Trophoblast cell (in vitro differentiated cells and primary cell): Measurements from ENCODE around the gene RPL39L.

Source experiments
- DNase-seq, 2 donors: peaks; one replicate each; pipeline ENCODE4 v3.0.0-alpha.2; 2016
- H2AFZ ChIP-seq: 2 replicates; pipeline ENCODE4 v1.6.1; 2013; ENCODE audit warnings: low read length, moderate library complexity, mild to moderate bottlenecking; ENCODE audit not compliant: insufficient read depth, poor library complexity
- H2AK5ac ChIP-seq: 2 replicates; pipeline ENCODE4 v1.6.1; 2013; ENCODE audit warnings: mild to moderate bottlenecking, low read length
- H2BK120ac ChIP-seq: 2 replicates; pipeline ENCODE4 v1.6.1; 2013; ENCODE audit warnings: low read length, mild to moderate bottlenecking, moderate library complexity; ENCODE audit not compliant: insufficient read depth, poor library complexity
- H2BK12ac ChIP-seq: 2 replicates; pipeline ENCODE4 v1.6.1; 2013; ENCODE audit warnings: mild to moderate bottlenecking, low read length, moderate library complexity
- H2BK5ac ChIP-seq: 2 replicates; pipeline ENCODE4 v1.6.1; 2013; ENCODE audit warnings: low read length, low read depth, moderate library complexity, mild to moderate bottlenecking; ENCODE audit not compliant: poor library complexity
- H3K14ac ChIP-seq: 2 replicates; pipeline ENCODE4 v1.6.1; 2013; ENCODE audit warnings: mild to moderate bottlenecking, low read length
- H3K18ac ChIP-seq: 2 replicates; pipeline ENCODE4 v1.6.1; 2013; ENCODE audit warnings: mild to moderate bottlenecking, low read length
- H3K23ac ChIP-seq: 2 replicates; pipeline ENCODE4 v1.6.1; 2013; ENCODE audit warnings: low read length
- H3K27ac ChIP-seq: 2 replicates; pipeline ENCODE4 v1.5.1; 2013; ENCODE audit warnings: low read depth, mild to moderate bottlenecking, inconsistent platforms, low read length, moderate library complexity
- H3K27me3 ChIP-seq: 2 replicates; pipeline ENCODE4 v1.6.1; 2013; ENCODE audit warnings: inconsistent platforms, mild to moderate bottlenecking, low read length, moderate library complexity; ENCODE audit not compliant: insufficient read depth
- H3K36me3 ChIP-seq, 2 experiments: 1 replicate in 1 of 2; 2 replicates in 1 of 2; pipeline ENCODE4 v1.6.1; 2013; ENCODE audit warnings: low read length in 2 of 2, mild to moderate bottlenecking in 2 of 2, moderate library complexity in 1 of 2; ENCODE audit not compliant: insufficient read depth in 2 of 2, control insufficient read depth in 1 of 2
- H3K4ac ChIP-seq: 2 replicates; pipeline ENCODE4 v1.6.1; 2013; ENCODE audit warnings: low read depth, mild to moderate bottlenecking, low read length, moderate library complexity
- H3K4me1 ChIP-seq, 2 experiments: 1 replicate in 1 of 2; 2 replicates in 1 of 2; pipeline ENCODE4 v1.6.1; 2013; ENCODE audit warnings: low read length in 2 of 2, mild to moderate bottlenecking in 2 of 2, moderate library complexity in 1 of 2; ENCODE audit not compliant: insufficient read depth in 2 of 2, control insufficient read depth in 1 of 2
- H3K4me2 ChIP-seq: 2 replicates; pipeline ENCODE4 v1.6.1; 2013; ENCODE audit warnings: inconsistent platforms, mild to moderate bottlenecking, low read length, moderate library complexity
- H3K4me3 ChIP-seq: 2 replicates; pipeline ENCODE4 v1.5.1; 2013; ENCODE audit warnings: mild to moderate bottlenecking, low read depth, low read length, inconsistent platforms
- H3K79me1 ChIP-seq: one replicate; pipeline ENCODE4 v1.6.1; 2013; ENCODE audit warnings: low read length
- H3K79me2 ChIP-seq: 2 replicates; pipeline ENCODE4 v1.6.1; 2013; ENCODE audit warnings: low read length, mild to moderate bottlenecking; ENCODE audit not compliant: control insufficient read depth, insufficient read depth, poor library complexity
- H3K9ac ChIP-seq: 2 replicates; pipeline ENCODE4 v1.6.1; 2013; ENCODE audit warnings: mild to moderate bottlenecking, low read length
- H3K9me3 ChIP-seq: 2 replicates; pipeline ENCODE4 v1.6.1; 2013; ENCODE audit warnings: low read depth, mild to moderate bottlenecking, control low read depth, inconsistent platforms, low read length; ENCODE audit not compliant: insufficient read depth
- H4K12ac ChIP-seq: 2 replicates; pipeline ENCODE4 v1.6.1; 2013; ENCODE audit warnings: low read depth, mild to moderate bottlenecking, low read length, moderate library complexity
- H4K8ac ChIP-seq: 2 replicates; pipeline ENCODE4 v1.6.1; 2013; ENCODE audit warnings: low read depth, mild to moderate bottlenecking, low read length, moderate library complexity
- H4K91ac ChIP-seq: one replicate; pipeline ENCODE4 v1.6.1; 2013; ENCODE audit warnings: low read depth, mild to moderate bottlenecking, low read length, moderate library complexity
- WGBS: extraction: QIAGEN DNeasy Blood & Tissue Kit; methylation state at CpG from one replicate; pipeline ENCODE4 v1.1.7; 2013; ENCODE audit warnings: missing lambda C conversion rate; ENCODE audit not compliant: insufficient read length, insufficient coverage; ENCODE audit errors: extremely low coverage; 5-methylcytosine and 5-hydroxymethylcytosine counted together

Gene RPL39L

DNA sequence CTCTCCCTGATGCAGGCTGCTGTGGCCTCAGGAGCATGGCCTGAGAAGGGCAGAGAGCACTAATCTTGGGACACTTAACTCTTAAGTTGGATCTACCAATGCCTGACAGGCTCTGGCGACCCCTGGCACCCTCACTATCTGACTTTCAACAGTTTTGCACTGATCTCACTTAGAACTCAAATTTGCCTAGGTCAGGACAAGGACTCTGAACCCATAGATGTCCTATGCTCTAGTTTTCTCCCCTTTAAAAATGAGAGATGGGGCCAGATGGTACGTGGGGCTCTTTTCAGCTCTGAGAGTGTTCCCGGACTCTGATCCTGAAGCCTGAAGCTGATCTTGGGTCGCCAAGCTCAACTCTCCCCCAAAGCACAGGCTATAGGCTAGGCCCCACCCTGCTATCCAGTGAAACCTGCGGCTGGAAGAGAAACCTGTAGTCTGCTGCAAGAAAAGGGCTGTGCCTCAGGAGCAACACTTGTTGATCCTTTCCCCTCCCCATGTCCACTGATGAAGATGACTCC, 65.7 kb downstream of the RPL39L start:
- Histone ChIP-seq H4K12ac (no peak overlapping the region), H3K27me3 (no peaks in the 10 kb centered on the region), H2AFZ (no peak overlapping the region), H4K8ac (no peak overlapping the region), H3K79me2 (no peaks in the 10 kb centered on the region), H3K9me3 (no peaks in the 10 kb centered on the region), H3K27ac (no peak overlapping the region), H3K4me3 (peak overlapping the region; percentile 13), H3K18ac (no peak overlapping the region), H2BK12ac (no peak overlapping the region), H4K91ac (no peak overlapping the region), H2BK5ac (no peak overlapping the region), H3K9ac (no peak overlapping the region), H2AK5ac (no peak overlapping the region), H3K4ac (no peak overlapping the region), H3K23ac (no peak overlapping the region), H3K14ac (no peak overlapping the region), H3K79me1 (no peaks in the 10 kb centered on the region), H3K4me2 (no peak overlapping the region), H3K4me1 (peaks cover 0 to 4% of the 10 kb centered on the region in 2 experiments), H2BK120ac (no peak overlapping the region), H3K36me3 (no peaks in the 10 kb centered on the region)
- no peak for DNase-seq
- no CpG with 5 or more reads among the region's 5 CpGs for WGBS

DNA sequence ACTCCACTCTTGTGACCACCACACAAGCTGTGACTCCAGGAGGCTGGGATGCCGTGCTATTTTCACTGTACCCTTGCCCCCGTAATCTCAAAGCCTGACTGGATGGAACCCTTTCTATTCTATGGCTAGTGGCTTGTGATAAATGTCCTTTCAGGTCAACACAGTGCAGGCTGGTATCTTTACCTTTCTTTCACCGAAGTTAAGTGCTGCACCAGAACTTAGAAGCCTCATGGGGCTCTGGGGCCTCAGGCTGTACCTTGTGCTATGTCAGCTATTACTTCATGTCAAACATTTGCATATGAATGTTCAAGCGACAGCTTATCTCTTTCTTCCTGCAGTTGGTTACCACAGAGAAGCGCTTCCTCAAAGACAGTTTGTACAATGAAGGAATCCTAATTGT, 66.8 kb downstream of the RPL39L start:
- peaks cover 0 to 4% of the 10 kb centered on the region in 2 experiments for H3K4me1 ChIP-seq
- H2BK5ac ChIP-seq: no peak overlapping the region
- H3K4ac ChIP-seq: no peak overlapping the region
- no peak overlapping the region for H2AFZ ChIP-seq
- no peak overlapping the region for H3K9ac ChIP-seq
- no peak overlapping the region for H3K23ac ChIP-seq
- no peak overlapping the region for H3K4me3 ChIP-seq
- H4K91ac ChIP-seq: no peak overlapping the region
- H2BK120ac ChIP-seq: no peak overlapping the region
- DNase-seq: peak; percentile 5 to 38
- H3K9me3 ChIP-seq: no peaks in the 10 kb centered on the region
- no peak overlapping the region for H3K18ac ChIP-seq
- no peak overlapping the region for H2BK12ac ChIP-seq
- H2AK5ac ChIP-seq: no peak overlapping the region
- no peak overlapping the region for H3K4me2 ChIP-seq
- H3K27me3 ChIP-seq: no peaks in the 10 kb centered on the region
- H3K79me2 ChIP-seq: no peaks in the 10 kb centered on the region
- no peaks in the 10 kb centered on the region for H3K36me3 ChIP-seq
- WGBS: no CpG with 5 or more reads among the region's 5 CpGs
- no peak overlapping the region for H4K8ac ChIP-seq
- H4K12ac ChIP-seq: no peak overlapping the region
- no peaks in the 10 kb centered on the region for H3K79me1 ChIP-seq
- H3K14ac ChIP-seq: no peak overlapping the region
- no peak overlapping the region for H3K27ac ChIP-seq

DNA sequence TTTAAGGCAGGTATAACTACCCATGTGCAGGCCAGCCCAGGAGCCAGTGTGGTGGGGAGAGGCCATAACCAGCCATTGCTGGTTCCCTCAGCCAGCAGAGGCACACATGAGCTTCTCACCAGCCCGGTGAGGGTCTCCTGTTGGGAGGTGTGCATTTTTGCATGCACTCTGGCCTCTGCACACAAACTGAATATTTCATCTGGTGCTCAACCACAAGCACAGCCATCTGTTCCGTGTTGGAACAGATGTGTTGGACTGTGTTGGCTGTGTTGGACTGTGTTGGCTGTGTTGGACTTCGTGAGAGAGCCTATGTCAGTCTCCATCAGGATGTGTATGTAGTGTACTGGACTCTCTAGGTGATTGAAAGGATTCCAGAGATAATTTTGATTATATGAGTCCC, 67.2 kb downstream of the RPL39L start:
- Histone ChIP-seq H4K8ac (no peak overlapping the region), H4K12ac (no peak overlapping the region)
- no CpG with 5 or more reads among the region's 3 CpGs for WGBS

More for the DNA sequence above, 67.2 kb downstream of the RPL39L start:
- Histone ChIP-seq H3K14ac (no peak overlapping the region), H3K27ac (no peak overlapping the region), H3K4me2 (no peak overlapping the region), H3K27me3 (no peaks in the 10 kb centered on the region), H3K36me3 (no peaks in the 10 kb centered on the region), H2BK5ac (no peak overlapping the region), H3K79me2 (no peaks in the 10 kb centered on the region), H2BK12ac (no peak overlapping the region), H4K91ac (no peak overlapping the region), H2BK120ac (no peak overlapping the region), H2AK5ac (no peak overlapping the region), H3K23ac (no peak overlapping the region), H3K4me3 (no peak overlapping the region), H3K4ac (no peak overlapping the region), H3K9me3 (no peaks in the 10 kb centered on the region), H3K18ac (no peak overlapping the region), H3K9ac (no peak overlapping the region), H3K4me1 (peaks cover 0 to 4% of the 10 kb centered on the region in 2 experiments), H3K79me1 (no peaks in the 10 kb centered on the region), H2AFZ (no peak overlapping the region)
- no peak for DNase-seq
